Neutrophil (primary cell): Measurements from ENCODE around the gene ICAM4.
A peak's percentile ranks its signal among the peaks of the same experiment; 100 is the strongest.

ENCODE experiments used
- H3K27ac ChIP-seq: fragments of 200-600 bp; sonication (generic); 2 replicates; pipeline ENCODE4 v1.5.1; 2016; ENCODE audit warnings: mild to moderate bottlenecking, moderate library complexity
- H3K27me3 ChIP-seq: fragments of 200-600 bp; sonication (generic); 2 replicates; pipeline ENCODE4 v1.6.0; 2016; ENCODE audit warnings: mild to moderate bottlenecking
- H3K36me3 ChIP-seq: fragments of 200-600 bp; sonication (generic); 2 replicates; pipeline ENCODE4 v1.5.1; 2017
- H3K4me1 ChIP-seq, 2 experiments: fragments of 200-600 bp in 1 of 2; sonication (generic) in 1 of 2; 1 replicate in 1 of 2; 2 replicates in 1 of 2; pipeline versions ENCODE4 v1.5.1 to v1.6.1; 2013 to 2016; ENCODE audit warnings: low read depth in 1 of 2, low read length in 1 of 2, mild to moderate bottlenecking in 1 of 2, moderate library complexity in 1 of 2; ENCODE audit not compliant: control insufficient read depth in 1 of 2, insufficient read depth in 1 of 2
- H3K4me3 ChIP-seq, 2 experiments: fragments of 200-600 bp in 1 of 2; sonication (generic) in 1 of 2; 1 replicate in 1 of 2; 2 replicates in 1 of 2; pipeline ENCODE4 v1.5.1; 2013 to 2016; ENCODE audit warnings: low read depth in 1 of 2, low read length in 1 of 2, mild to moderate bottlenecking in 1 of 2, moderate library complexity in 1 of 2
- H3K9me3 ChIP-seq: fragments of 200-600 bp; sonication (generic); 2 replicates; pipeline ENCODE4 v1.5.1; 2016
- CTCF ChIP-seq: fragments of 200-600 bp; sonication (generic); IDR thresholded peaks from 2 replicates; pipeline ENCODE4 v1.5.1; 2016; ENCODE audit warnings: antibody characterized with exemption

Gene ICAM4

GRCh38 chr19:10260141-10260584, 26.6 kb upstream of the ICAM4 start:
- H3K4me1 ChIP-seq = peaks cover 0 to 5% of the 10 kb centered on the region in 2 experiments
- H3K27ac ChIP-seq = no peak overlapping the region
- H3K4me3 ChIP-seq = no peak overlapping the region
- H3K9me3 ChIP-seq = no peaks in the 10 kb centered on the region
- H3K36me3 ChIP-seq = peaks cover 7% of the 10 kb centered on the region
- no peaks in the 10 kb centered on the region for H3K27me3 ChIP-seq
- TF ChIP-seq CTCF = no peak

DNA sequence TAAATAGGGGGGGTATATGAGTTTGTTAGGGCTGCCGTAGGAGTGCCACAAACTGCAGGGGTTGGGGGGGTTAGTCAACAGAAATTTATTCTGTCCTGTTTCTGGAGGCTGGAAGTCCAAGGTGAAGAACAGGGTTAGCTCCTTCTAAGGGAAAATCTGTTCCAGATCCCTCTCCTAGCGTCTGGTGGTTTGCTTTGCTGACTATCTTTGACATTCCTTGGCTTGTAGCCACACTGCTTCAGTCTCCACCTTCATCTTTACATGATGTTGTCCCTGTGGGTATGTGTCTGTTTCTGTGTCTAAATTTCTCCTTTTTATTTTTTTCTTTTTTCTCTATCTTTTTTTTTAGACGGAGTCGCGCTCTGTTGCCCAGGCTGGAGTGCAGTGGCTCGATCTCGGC, 24.0 kb upstream of the ICAM4 start:
- TF ChIP-seq CTCF = no peak
- Histone ChIP-seq H3K4me1 (peaks cover 0 to 5% of the 10 kb centered on the region in 2 experiments), H3K36me3 (no peaks in the 10 kb centered on the region), H3K27me3 (no peaks in the 10 kb centered on the region), H3K27ac (no peak overlapping the region), H3K9me3 (no peaks in the 10 kb centered on the region), H3K4me3 (no peak overlapping the region)

DNA sequence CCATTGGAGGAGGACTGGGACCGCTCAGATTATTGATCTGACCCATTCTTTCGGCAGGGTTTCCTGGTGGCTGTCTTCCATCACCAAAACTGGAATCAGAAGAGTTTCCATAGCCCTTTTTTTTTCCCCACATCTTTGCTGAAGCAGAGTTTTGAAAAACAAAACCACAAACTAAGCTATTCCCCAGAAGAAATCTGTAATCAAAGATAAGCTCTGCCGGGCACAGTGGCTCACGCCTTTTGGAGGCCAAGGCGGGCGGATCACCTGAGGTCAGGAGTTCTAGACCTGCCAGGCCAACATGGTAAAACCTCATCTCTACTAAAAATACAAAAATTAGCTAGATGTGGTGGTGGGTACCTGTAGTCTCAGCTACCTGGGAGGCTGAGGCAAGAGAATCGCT, 20.0 kb upstream of the ICAM4 start:
- H3K4me3 ChIP-seq = no peak overlapping the region
- H3K27me3 ChIP-seq = no peaks in the 10 kb centered on the region
- no peaks in the 10 kb centered on the region for H3K9me3 ChIP-seq
- no peak for TF ChIP-seq CTCF
- H3K27ac ChIP-seq = no peak overlapping the region
- H3K4me1 ChIP-seq = peaks cover 6 to 12% of the 10 kb centered on the region in 2 experiments
- no peaks in the 10 kb centered on the region for H3K36me3 ChIP-seq

DNA sequence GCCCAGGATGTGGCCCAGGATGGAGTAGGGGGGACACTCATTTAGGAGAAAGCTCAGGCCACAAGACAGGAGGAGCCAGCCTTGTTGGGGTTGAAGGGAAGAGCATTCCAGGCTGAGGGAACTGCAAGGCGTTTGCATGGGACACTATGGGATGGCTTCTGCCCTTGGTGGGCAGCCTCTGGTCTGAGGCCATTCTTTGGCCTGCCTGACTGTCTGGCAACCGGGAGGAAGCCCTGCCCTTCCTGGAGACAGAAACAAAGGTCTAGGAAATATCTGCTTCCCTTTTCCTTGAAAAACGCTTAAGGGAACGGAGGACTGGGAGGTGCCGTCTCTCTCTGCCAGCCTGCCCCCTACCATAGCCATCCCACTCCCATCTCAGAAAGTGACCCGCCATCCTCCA, 18.7 kb upstream of the ICAM4 start:
- no peak for TF ChIP-seq CTCF
- no peaks in the 10 kb centered on the region for H3K36me3 ChIP-seq
- H3K9me3 ChIP-seq = no peaks in the 10 kb centered on the region
- H3K4me1 ChIP-seq = peaks cover 18 to 24% of the 10 kb centered on the region in 2 experiments
- no peak overlapping the region for H3K27ac ChIP-seq
- H3K4me3 ChIP-seq = no peak overlapping the region
- H3K27me3 ChIP-seq = no peaks in the 10 kb centered on the region

DNA sequence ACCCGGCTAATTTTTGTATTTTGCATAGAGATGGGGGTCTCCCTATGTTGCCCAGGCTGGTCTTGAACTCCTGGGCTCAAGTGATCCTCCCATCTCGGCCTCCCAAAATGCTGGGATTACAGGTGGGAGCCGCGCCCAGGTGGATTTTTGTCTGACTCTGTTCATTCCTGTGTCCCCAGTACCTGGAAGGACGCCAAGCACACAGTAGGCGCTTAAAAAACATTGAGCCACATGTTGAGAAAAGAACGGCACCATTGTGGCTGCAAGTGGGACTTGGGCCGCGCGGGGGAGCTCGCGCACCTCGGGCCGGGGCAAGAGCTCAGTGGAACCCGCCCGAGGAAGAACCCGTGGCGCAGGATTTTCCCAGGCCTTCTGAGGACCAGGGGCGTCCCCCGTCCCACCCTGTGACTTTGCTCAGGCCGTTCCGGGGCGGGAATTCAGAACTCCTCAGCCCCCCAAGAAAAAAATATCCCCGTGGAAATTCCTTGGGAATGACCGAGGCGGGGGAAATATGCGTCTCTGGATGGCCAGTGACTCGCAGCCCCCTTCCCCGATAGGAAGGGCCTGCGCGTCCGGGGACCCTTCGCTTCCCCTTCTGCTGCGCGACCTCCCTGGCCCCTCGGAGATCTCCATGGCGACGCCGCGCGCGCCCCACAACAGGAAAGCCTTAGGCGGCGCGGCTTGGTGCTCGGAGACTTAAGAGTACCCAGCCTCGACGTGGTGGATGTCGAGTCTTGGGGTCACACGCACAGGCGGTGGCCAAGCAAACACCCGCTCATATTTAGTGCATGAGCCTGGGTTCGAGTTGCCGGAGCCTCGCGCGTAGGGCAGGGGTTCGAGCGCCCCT, 17.2 kb upstream of the ICAM4 start:
- Histone ChIP-seq H3K27me3 (no peaks in the 10 kb centered on the region), H3K36me3 (peaks cover 4% of the 10 kb centered on the region), H3K27ac (peak overlapping the region; percentile 99), H3K4me1 (peaks cover 18 to 27% of the 10 kb centered on the region in 2 experiments), H3K4me3 (peak overlapping the region; percentile 75 to 84), H3K9me3 (no peaks in the 10 kb centered on the region)
- peak; percentile 99 for TF ChIP-seq CTCF
